DMS 273 treated with DMSO at 0.1 percent for 48 hours (cell line): ENCODE data around the gene GALNT13.

ENCODE experiments used
- DNase-seq: peaks from one replicate; lab custom pipeline; 2025; lab: John Stamatoyannopoulos, UW

Gene GALNT13

DNA sequence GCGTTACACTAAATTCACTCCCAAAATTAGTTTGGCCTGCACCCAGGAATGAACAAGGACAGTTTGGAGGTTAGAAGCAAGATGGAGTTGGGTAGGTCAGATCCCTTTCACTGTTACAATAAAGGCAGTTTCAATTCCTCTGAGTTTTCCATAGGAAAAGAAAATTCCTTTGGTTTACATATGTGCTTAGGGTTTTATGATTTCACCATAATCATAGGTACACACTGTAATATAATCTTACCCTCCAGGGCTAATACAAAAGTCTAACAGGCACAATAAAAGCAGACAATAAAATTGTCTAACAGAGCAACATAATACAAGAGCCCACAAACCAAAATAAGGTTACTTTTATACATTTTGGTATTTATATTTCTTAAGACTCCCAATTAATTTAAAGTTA is 435.3 kb downstream of the GALNT13 start:
- no peak for DNase-seq

- DNase-seq = no peak
These were observed 452.9 kb downstream of the GALNT13 start for GRCh38 chr2:154324601-154325000.

- no peak for DNase-seq
These were observed 457.8 kb downstream of the GALNT13 start for GRCh38 chr2:154329510-154329909.

- no peak for DNase-seq
These were observed 460.1 kb downstream of the GALNT13 start for GRCh38 chr2:154331784-154332183.

GRCh38 chr2:154336201-154336600 is 464.5 kb downstream of the GALNT13 start:
- no peak for DNase-seq

- no peak for DNase-seq
These were observed 466.7 kb downstream of the GALNT13 start for GRCh38 chr2:154338352-154338967.

GRCh38 chr2:154343282-154343681 is 471.6 kb downstream of the GALNT13 start:
- no peak for DNase-seq

DNA sequence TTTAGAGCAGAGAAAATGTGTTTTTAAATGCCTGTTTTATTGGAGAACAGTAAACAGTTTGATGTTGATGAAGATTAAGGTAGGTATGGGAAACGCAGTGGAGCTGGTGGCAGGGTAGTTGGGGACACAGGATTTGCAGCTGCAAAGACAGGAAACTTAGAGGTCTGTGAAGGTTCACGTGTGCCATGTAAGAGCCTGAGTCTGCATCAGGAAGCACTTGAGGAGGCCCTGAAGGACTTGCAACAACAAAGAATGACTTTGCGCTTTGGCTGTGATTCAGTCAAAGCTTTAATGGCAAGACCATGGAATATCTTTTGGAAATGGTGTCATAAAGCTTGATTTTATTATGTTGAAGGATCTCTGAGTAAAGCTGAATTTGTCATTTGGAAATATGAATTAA is 479.2 kb downstream of the GALNT13 start:
- DNase-seq = no peak

DNA sequence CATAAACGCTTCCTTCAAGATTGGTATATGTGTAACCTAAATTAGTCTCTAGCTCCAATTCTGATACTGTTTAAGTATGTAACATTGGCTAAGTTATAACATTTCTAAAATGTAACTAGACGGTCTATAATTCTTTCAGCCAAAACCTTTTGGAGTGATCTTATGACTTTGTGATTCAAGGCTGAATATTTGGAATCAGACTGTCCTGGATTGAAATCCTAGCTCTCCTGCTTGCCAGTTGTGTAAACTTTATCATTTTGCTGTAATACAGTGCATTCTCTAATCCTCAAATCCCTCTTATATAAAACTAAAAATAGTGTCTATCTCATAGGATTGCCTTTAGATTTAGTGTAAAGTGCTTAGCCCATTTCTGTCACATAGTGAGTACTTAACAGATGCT is 489.6 kb downstream of the GALNT13 start:
- DNase-seq = no peak

DNA sequence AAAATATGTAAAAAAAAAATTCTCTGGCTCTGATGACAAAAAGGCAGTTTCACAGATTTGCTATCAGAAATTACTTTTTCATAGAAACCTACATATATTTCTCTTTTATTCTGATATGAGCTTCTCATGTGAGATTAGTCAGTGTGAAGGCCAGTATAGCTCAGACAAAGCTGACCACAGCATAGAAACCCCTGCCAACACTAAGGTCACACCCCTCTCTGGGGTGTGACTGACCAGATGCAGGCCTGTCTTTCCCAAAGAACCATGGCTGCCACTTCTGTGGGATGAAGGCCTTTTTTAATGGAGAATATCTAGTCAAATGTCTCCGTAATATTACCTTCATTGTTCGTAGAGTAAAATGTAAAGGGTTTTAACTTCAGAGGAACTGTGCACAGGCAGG is 496.4 kb downstream of the GALNT13 start:
- DNase-seq = no peak

GRCh38 chr2:154370873-154371272 is 499.2 kb downstream of the GALNT13 start:
- no peak for DNase-seq

- no peak for DNase-seq
These were observed 502.7 kb downstream of the GALNT13 start for GRCh38 chr2:154374416-154374815.

DNA sequence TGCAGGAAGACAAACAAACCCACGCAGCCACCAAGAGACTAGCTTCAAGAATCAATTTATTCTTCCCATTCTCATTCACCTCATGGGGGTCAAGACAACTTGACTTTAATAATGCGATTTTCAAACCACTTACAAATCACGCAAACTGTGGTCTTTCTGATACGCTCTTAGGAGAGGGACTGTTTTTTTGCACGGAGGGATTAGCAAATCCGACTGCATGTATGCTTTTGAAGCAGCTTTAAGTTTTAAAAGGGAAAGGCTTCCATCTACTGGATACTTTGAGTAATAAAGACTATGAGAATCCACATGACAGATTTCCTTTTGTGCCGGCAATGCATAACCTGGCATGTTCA is 503.8 kb downstream of the GALNT13 start:
- peak; percentile 33 for DNase-seq

- no peak for DNase-seq
These were observed 510.4 kb downstream of the GALNT13 start for GRCh38 chr2:154381931-154382794.

- DNase-seq = no peak
These were observed 514.5 kb downstream of the GALNT13 start for GRCh38 chr2:154386186-154386585.

GRCh38 chr2:154391051-154391450 is 519.3 kb downstream of the GALNT13 start:
- DNase-seq = no peak

- no peak for DNase-seq
These were observed 520.5 kb downstream of the GALNT13 start for GRCh38 chr2:154392256-154392655.

DNA sequence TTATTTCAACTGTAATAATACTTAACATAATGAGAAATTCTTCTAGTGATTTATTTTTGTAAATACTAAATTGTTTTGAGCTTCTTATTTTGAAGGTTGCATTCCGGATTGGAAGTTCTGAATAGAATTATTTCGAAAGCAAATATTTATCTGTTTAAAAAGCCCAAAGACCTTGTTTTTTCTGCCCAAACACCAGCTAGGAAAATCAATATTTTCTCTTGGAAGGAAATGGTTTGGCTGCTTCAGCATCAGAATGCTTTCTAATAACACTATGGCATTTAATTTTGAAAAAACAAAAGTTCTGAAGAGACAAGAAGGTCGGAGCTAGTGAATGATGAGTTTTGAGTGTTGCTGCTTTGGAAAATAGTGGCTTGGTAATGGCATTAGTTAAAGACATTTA is 522.9 kb downstream of the GALNT13 start:
- DNase-seq = no peak

GRCh38 chr2:154400563-154401290 is 529.0 kb downstream of the GALNT13 start:
- no peak for DNase-seq

GRCh38 chr2:154402213-154402612 is 530.5 kb downstream of the GALNT13 start:
- DNase-seq = peak; percentile 59

GRCh38 chr2:154403242-154403790 is 531.6 kb downstream of the GALNT13 start:
- no peak for DNase-seq

GRCh38 chr2:154408786-154409185 is 537.1 kb downstream of the GALNT13 start:
- DNase-seq = no peak

DNA sequence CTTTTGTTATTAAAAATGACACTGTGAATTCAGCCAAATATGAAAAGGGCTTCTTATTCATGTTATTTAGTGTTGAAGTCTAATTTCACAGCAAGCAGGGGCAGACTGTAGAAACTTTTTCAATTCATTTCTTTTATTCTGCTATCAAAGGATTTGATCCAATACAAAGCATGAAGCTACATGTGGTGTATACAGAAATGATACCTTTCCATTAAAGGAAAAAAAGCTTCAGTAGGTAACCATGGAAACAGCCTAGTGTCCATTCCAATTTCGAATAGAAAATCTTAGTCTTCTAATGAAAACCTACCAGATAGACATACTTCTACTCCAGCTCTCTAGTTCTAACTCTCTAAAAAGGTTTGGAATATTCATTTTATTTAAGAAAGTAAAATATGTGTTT is 550.5 kb downstream of the GALNT13 start:
- DNase-seq = no peak
